Neural cell (in vitro differentiated cells): ENCODE results near the gene REC114. TPM values are rescaled to one million over a fixed set of nuclear protein-coding genes. Genes with fewer than 3 reads are reported as not detected.

Experiments
- H2AFZ ChIP-seq: fragments of 200-600, 300-800 bp; sonication (generic), shearing (Covaris generic); 2 replicates; pipeline ENCODE4 v1.6.0; 2014; ENCODE audit warnings: low read depth, mild to moderate bottlenecking, antibody characterized with exemption, low read length, moderate library complexity
- H3F3A ChIP-seq: fragments of 200-600 bp; shearing (Covaris generic); 2 replicates; pipeline ENCODE4 v1.6.1; 2016; ENCODE audit warnings: mild to moderate bottlenecking, moderate library complexity, mixed read lengths, antibody characterized with exemption, low read length; ENCODE audit not compliant: insufficient read depth, poor library complexity, severe bottlenecking
- H3K27ac ChIP-seq: fragments of 200-600, 300-800 bp; sonication (generic), shearing (Covaris generic); 2 replicates; pipeline ENCODE4 v1.5.1; 2014; ENCODE audit warnings: mild to moderate bottlenecking, low read length, moderate library complexity
- H3K27me3 ChIP-seq: fragments of 300-800, 200-600 bp; sonication (generic), shearing (Covaris generic); 2 replicates; pipeline ENCODE4 v1.6.0; 2014; ENCODE audit warnings: mild to moderate bottlenecking, low read depth, low read length, moderate library complexity; ENCODE audit not compliant: insufficient read depth
- H3K36me3 ChIP-seq: fragments of 300-800, 200-600 bp; sonication (generic), shearing (Covaris generic); 2 replicates; pipeline ENCODE4 v1.5.1; 2014; ENCODE audit warnings: mild to moderate bottlenecking, antibody characterized with exemption, low read length, moderate library complexity; ENCODE audit not compliant: insufficient read depth
- H3K4me2 ChIP-seq: fragments of 300-800, 200-600 bp; sonication (generic), shearing (Covaris generic); 2 replicates; pipeline ENCODE4 v1.6.0; 2014; ENCODE audit warnings: mild to moderate bottlenecking, low read length
- H3K4me3 ChIP-seq: fragments of 300-800, 200-600 bp; sonication (generic), shearing (Covaris generic); 2 replicates; pipeline ENCODE4 v1.5.1; 2014; ENCODE audit warnings: mild to moderate bottlenecking, low read length, moderate library complexity
- H3K79me2 ChIP-seq: fragments of 200-600 bp; shearing (Covaris generic); replicated peaks from 2 replicates; pipeline ENCODE4 v1.6.0; 2014; ENCODE audit warnings: mild to moderate bottlenecking, low read length, moderate library complexity; ENCODE audit not compliant: insufficient read depth
- H3K9ac ChIP-seq: fragments of 300-800, 200-600 bp; sonication (generic), shearing (Covaris generic); 2 replicates; pipeline ENCODE4 v1.6.1; 2016; ENCODE audit warnings: mild to moderate bottlenecking, low read length, mixed read lengths
- H3K9me2 ChIP-seq: fragments of 200-600 bp; shearing (Covaris generic); 2 replicates; pipeline ENCODE4 v1.6.1; 2016; ENCODE audit warnings: mild to moderate bottlenecking, low read length, mixed read lengths; ENCODE audit not compliant: insufficient read depth
- H3K9me3 ChIP-seq: fragments of 200-600, 300-800 bp; sonication (generic), shearing (Covaris generic); 2 replicates; pipeline ENCODE4 v1.6.1; 2016; ENCODE audit warnings: mild to moderate bottlenecking, mixed run types, low read length, moderate library complexity, mixed read lengths
- H4K20me1 ChIP-seq: fragments of 200-600 bp; shearing (Covaris generic); 2 replicates; pipeline ENCODE4 v1.6.1; 2016; ENCODE audit warnings: mild to moderate bottlenecking, mixed run types; ENCODE audit not compliant: insufficient read depth
- EP300 ChIP-seq: fragments of 450-650 bp; conservative IDR thresholded peaks from 2 replicates; pipeline ENCODE4 v1.6.1; 2014; ENCODE audit warnings: antibody characterized with exemption, mild to moderate bottlenecking, moderate library complexity; ENCODE audit not compliant: poor library complexity, severe bottlenecking
- EZH2 ChIP-seq: fragments of 200-600, 300-800 bp; shearing (Covaris generic), sonication (generic); IDR thresholded peaks from 2 replicates; pipeline ENCODE4 v1.6.1; 2014; ENCODE audit warnings: antibody characterized with exemption, low read length, borderline replicate concordance, mild to moderate bottlenecking; ENCODE audit not compliant: insufficient read depth, poor library complexity, severe bottlenecking
- MXI1 ChIP-seq: fragments of 450-650 bp; conservative IDR thresholded peaks from 2 replicates; pipeline ENCODE4 v1.6.1; 2014; ENCODE audit warnings: antibody characterized with exemption, mild to moderate bottlenecking; ENCODE audit not compliant: poor library complexity, severe bottlenecking
- POLR2AphosphoS5 ChIP-seq: IDR thresholded peaks from 2 replicates; pipeline ENCODE4 v1.6.1; 2012
- RAD21 ChIP-seq: fragments of 450-650 bp; conservative IDR thresholded peaks from 2 replicates; pipeline ENCODE4 v1.6.1; 2014; ENCODE audit warnings: antibody characterized with exemption, mild to moderate bottlenecking, moderate library complexity
- SMC3 ChIP-seq: fragments of 450-650 bp; conservative IDR thresholded peaks from 2 replicates; pipeline ENCODE4 v1.6.1; 2014; ENCODE audit warnings: antibody characterized with exemption, mild to moderate bottlenecking, moderate library complexity; ENCODE audit not compliant: poor library complexity
- TAF1 ChIP-seq: IDR thresholded peaks from 2 replicates; pipeline ENCODE4 v1.6.1; 2012; ENCODE audit warnings: low read depth
- polyA plus RNA-seq: library from polyadenylated mRNA; depleted of rRNA; stranded (reverse); fragments of >200 nt; gene quantifications from 2 replicates; pipeline ENCODE4 v1.2.3, GENCODE V29; 2014
- TF ChIP-seq, protein P1 (sequence below): IDR thresholded peaks from 2 replicates; pipeline ENCODE4 v1.6.1; 2012; ENCODE audit warnings: borderline replicate concordance
- TF ChIP-seq, protein P2 (sequence below): fragments of 450-650 bp; IDR thresholded peaks from 2 replicates; pipeline ENCODE4 v1.5.1; 2014; ENCODE audit warnings: antibody characterized with exemption, mild to moderate bottlenecking, moderate library complexity; ENCODE audit not compliant: poor library complexity, severe bottlenecking

The REC114 gene
- polyA plus RNA-seq, 1 donor from 2014 or later: not detected

DNA sequence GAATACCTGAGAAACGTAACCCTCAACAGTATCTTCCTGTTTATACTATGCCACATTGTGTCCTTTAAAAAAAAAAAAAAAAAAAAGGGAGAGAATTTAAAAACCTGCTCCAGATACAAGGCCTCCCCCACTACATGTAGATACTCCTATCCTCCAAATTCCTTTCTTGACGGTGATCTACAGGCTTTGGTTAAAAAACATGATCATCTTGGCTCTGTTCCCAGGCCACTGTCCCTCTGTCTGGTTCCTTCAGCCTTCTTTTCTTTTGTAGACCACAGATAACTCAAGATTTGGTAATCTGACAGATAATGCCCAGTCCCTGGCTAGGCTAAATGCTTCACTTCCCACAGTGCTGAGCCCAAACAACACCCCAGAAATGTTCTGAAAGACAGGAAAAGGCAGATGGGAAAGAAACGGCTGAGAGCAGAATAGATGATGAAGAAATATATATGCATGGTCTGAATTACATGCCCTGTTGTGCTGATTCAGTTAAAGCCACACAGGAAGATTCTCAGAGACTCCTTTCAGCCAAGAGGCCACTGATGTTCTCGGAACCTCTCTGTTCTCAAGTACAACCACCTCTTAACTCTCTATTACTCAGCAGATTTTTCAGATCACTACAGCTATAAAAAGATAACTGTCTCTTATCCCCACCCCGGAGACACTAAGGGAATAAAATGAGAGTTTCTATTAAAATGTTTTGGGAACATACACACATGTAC, 141.9 kb downstream of the REC114 start:
- H3K79me2 ChIP-seq: no peaks in the 10 kb centered on the region
- no peak overlapping the region for H3K4me3 ChIP-seq
- no peak overlapping the region for H3K27ac ChIP-seq
- H3K27me3 ChIP-seq: no peaks in the 10 kb centered on the region
- H3K9me3 ChIP-seq: no peaks in the 10 kb centered on the region
- H3K36me3 ChIP-seq: peaks cover 14% of the 10 kb centered on the region
- H2AFZ ChIP-seq: no peak overlapping the region
- no peaks in the 10 kb centered on the region for H3F3A ChIP-seq
- H4K20me1 ChIP-seq: no peaks in the 10 kb centered on the region
- H3K9me2 ChIP-seq: no peaks in the 10 kb centered on the region
- H3K4me2 ChIP-seq: no peak overlapping the region
- no peak overlapping the region for H3K9ac ChIP-seq
- TF ChIP-seq, protein P1, sequence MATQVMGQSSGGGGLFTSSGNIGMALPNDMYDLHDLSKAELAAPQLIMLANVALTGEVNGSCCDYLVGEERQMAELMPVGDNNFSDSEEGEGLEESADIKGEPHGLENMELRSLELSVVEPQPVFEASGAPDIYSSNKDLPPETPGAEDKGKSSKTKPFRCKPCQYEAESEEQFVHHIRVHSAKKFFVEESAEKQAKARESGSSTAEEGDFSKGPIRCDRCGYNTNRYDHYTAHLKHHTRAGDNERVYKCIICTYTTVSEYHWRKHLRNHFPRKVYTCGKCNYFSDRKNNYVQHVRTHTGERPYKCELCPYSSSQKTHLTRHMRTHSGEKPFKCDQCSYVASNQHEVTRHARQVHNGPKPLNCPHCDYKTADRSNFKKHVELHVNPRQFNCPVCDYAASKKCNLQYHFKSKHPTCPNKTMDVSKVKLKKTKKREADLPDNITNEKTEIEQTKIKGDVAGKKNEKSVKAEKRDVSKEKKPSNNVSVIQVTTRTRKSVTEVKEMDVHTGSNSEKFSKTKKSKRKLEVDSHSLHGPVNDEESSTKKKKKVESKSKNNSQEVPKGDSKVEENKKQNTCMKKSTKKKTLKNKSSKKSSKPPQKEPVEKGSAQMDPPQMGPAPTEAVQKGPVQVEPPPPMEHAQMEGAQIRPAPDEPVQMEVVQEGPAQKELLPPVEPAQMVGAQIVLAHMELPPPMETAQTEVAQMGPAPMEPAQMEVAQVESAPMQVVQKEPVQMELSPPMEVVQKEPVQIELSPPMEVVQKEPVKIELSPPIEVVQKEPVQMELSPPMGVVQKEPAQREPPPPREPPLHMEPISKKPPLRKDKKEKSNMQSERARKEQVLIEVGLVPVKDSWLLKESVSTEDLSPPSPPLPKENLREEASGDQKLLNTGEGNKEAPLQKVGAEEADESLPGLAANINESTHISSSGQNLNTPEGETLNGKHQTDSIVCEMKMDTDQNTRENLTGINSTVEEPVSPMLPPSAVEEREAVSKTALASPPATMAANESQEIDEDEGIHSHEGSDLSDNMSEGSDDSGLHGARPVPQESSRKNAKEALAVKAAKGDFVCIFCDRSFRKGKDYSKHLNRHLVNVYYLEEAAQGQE: no peak
- TF ChIP-seq EZH2: no peak
- no peak for TF ChIP-seq EP300
- no peak for TF ChIP-seq MXI1
- TF ChIP-seq POLR2AphosphoS5: no peak
- no peak for TF ChIP-seq SMC3
- TF ChIP-seq, protein P2, sequence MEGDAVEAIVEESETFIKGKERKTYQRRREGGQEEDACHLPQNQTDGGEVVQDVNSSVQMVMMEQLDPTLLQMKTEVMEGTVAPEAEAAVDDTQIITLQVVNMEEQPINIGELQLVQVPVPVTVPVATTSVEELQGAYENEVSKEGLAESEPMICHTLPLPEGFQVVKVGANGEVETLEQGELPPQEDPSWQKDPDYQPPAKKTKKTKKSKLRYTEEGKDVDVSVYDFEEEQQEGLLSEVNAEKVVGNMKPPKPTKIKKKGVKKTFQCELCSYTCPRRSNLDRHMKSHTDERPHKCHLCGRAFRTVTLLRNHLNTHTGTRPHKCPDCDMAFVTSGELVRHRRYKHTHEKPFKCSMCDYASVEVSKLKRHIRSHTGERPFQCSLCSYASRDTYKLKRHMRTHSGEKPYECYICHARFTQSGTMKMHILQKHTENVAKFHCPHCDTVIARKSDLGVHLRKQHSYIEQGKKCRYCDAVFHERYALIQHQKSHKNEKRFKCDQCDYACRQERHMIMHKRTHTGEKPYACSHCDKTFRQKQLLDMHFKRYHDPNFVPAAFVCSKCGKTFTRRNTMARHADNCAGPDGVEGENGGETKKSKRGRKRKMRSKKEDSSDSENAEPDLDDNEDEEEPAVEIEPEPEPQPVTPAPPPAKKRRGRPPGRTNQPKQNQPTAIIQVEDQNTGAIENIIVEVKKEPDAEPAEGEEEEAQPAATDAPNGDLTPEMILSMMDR: no peak
- TF ChIP-seq RAD21: no peak
- TF ChIP-seq TAF1: no peak

DNA sequence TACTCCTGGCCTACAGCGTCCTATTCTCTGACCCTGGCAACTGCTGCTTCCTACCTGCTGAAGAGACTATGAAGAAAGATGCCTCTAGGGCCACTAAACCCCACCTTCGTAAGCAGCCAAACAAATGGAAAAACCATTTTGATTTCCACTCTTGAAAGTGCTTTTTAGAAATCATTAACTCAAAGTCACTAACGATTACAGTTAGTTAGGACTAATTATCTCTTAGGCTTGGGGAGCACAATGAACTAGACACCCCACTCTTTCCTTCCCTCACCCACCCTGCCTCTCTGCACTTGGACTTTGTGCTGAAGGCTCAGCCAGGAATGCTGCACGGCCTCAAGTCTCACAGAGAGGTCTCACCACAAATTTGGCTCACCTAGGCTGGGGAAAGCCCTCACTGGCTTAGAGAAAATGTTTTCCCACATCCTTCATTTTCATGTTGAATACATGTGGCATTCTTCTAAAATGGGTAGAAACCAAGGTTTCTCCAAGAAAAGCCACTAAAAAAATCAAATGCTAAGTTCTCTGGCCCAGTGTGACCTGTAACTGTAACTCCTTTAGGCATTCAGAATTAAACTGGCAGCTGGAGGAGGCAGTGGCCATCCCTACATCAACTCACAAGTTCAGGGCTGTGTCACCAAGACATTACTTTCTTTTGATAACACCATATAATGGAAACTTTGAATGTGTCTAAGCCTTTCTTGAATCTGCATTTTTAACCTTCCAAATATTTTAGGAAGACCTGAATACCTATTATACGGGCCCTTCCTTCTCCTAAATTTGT, 143.1 kb downstream of the REC114 start:
- Histone ChIP-seq H3F3A (no peaks in the 10 kb centered on the region), H3K27ac (no peak overlapping the region), H3K36me3 (peaks cover 14% of the 10 kb centered on the region), H3K9ac (no peak overlapping the region), H3K4me2 (no peak overlapping the region), H2AFZ (no peak overlapping the region), H4K20me1 (no peaks in the 10 kb centered on the region), H3K27me3 (no peaks in the 10 kb centered on the region), H3K4me3 (no peak overlapping the region), H3K9me3 (no peaks in the 10 kb centered on the region), H3K9me2 (no peaks in the 10 kb centered on the region), H3K79me2 (no peaks in the 10 kb centered on the region)
- TF ChIP-seq POLR2AphosphoS5 (no peak), SMC3 (no peak), MXI1 (no peak), RAD21 (no peak), TAF1 (no peak), EP300 (no peak), EZH2 (no peak)
- TF ChIP-seq, protein P1: no peak
- TF ChIP-seq, protein P2: no peak
